Suppressor macrophage (primary cell): Measurements from ENCODE around the gene ZNF280B.
"Not testable (repeated sequence)": the region's sequence is repeated elsewhere in the genome, so short reads cannot be mapped to it uniquely, and the experiment has no call there.

Source experiments
- DNase-seq, 4 experiments: peaks; one replicate each; pipeline ENCODE4 v3.0.0-alpha.2; 2020 to 2022

The ZNF280B gene

DNA sequence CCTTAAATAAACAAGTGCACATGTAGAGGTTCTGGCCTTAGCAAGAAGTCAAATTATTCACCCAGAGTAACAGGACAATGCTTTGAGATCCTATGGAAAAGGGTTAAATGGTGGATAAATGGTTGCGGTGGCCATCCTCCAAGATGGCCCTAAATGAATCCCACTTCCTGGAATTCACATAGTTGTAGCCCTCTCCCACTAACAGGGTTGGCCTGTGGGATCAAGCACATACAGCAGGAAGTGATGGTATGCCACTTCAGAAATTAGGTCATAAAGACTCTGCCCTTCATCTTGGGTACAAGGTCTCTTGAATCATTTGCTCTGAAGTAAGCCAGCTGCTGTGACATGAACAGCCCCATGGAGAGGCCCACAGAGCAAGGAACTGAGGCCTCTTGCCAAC lies 1.8 kb downstream of the ZNF280B start:
- DNase-seq = no peak

DNA sequence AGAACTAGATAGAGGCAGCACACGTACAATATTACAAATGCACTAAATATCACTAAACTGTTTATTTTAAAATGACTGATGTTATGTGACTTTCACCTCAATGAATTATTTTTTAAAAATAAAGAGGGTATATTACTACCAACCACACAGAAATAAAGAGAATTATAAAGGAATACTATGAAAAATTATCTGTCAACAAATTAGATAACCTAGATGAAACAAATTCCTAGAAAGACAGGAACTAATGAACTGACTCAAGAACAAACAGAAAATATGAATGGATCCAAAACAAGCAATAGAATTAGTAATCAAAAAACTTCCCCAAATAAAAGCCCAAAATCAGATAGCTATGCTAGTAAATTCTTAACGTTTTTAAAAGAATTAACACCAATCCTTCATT lies 10.3 kb downstream of the ZNF280B start:
- no peak for DNase-seq

DNA sequence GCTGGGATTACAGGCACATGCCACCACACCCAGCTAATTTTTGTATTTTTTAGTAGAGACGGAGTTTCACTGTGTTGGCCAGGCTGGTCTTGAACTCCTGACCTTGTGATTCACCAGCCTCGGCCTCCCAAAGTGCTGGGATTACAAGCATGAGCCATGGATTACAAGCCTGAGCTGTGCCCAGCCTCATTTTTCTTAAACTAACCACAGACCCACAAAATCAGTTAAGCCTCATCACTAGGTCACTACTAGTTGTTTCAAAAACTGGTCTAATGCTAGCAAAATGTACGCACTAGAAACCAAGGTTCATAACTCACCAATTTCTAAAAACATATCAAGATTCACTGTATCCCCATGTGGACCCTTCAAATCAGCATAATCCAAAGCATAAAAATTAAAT lies 17.0 kb downstream of the ZNF280B start:
- not testable (repeated sequence) for DNase-seq

DNA sequence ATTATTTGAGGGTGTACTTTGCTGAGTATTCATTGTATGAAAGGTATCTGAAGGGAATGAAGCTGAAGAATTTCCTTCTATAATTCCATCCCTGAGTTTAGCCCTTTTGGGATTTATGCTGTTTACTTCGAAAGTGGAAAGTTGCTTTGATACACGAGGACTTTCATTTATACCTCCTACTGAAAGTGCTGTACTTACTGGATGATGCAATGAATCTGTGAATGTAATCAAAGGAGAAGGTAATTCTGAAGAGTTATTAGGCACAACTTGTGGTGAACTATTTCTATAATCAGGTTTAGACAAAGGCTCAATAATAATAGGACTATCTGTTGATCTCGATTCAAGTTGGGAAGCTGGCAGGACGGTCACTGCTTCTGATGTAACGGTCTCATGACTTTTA lies 19.8 kb downstream of the ZNF280B start:
- no peak for DNase-seq

DNA sequence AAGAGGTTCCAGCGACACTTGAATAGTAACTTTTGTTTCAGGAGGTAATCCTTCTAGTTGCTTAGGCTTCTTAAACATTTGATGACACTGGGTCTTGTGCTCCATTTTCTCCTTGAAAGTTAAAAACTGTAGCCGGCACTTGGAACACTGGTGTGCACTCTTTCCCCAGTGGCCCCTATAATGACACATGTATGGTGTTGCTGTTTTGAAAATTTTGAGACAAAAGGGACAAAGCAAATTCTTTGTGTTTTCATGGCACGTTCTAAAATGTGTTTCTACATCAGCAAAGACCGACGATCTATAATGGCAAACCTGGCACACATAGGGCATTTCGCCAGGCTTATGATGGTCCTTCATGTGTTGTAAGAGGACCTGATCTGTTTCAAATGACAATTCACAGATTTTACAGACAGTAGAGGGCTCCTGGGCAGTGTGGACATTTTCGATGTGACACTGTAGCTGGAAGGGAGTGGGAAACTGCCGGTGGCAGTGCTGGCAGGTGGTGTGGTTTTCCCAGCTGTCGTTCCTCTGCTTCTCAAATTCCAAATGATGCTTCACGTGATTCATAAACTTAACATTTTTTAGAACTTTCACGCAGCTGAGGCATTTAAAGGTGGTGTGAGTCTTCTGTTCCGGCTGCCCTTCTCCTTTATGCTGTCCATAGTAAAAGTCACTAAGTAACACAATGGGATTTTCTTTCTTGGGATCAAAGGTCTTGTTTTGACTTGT lies 20.5 kb downstream of the ZNF280B start:
- DNase-seq = no peak

DNA sequence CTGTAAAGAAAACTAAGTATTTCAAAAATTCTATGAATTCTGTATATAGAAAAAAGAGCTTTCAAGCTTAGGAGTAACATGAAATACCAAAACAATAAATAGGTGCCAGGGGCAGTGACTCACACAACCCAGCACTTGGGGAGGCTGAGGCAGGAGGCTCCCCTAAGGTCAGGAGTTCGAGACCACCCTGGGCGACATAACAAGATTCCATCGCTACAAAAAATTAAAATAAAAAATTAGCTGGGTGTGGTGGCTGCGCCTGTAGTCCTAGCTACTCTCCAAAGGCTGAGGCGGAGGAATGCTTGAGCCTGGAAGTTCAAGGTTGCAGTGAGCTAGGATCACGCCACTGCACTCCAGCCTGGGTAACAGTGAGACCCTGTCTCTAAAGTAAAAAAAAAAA lies 21.5 kb downstream of the ZNF280B start:
- no peak for DNase-seq

DNA sequence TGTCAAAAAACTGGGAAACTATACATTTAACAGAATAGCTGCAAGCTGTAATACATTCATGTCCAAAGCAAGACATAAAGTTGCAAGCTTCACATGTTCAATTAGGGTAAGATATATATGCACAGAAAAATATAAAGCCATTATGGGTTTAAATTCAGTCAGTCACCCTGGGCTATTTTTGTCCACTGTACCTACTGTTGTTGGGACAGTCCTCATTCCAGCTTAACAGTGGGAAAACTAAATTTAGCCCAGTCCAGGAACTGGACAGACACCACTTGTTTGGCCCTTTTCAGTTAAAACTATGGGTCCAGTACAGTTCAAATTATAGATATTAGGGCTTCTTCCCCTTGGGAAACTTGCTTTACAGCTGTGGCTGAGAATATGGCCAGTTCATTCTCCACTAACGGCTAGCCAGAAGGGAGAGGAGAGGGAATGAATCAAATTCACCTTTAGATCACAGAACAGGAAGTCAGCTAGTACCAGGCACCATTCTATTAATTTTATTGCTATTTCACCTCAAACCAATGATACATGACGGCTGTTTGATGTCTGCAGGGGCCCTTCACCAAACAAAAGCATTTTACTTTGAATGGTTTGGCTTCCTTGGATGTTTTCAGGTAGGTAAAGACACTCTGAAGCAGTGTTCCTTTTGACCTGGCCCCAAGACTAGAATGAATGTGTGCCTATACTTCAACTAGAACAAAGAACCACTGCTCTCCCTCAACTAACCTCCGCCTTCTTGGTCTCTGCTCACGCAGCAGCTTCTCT lies 22.2 kb downstream of the ZNF280B start:
- no peak for DNase-seq

DNA sequence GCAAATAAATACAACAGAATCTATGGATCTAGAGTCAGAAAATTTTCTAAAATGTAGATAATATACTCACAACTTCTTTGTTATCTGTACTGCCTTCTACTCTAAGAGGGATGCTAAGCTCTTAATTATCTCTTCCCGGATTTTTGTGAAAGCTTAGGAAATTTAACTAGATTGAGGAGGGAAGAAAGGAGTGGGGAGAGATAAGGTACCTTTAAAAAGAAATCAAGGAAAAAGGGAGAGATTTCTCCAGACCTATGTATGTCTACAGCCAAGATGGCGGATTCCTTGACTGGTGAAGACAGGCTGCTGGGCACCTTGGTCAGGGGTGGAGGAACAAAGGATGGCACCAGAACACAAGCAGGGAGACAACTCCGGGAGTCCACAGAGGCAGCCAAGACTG lies 23.0 kb downstream of the ZNF280B start:
- DNase-seq = no peak

DNA sequence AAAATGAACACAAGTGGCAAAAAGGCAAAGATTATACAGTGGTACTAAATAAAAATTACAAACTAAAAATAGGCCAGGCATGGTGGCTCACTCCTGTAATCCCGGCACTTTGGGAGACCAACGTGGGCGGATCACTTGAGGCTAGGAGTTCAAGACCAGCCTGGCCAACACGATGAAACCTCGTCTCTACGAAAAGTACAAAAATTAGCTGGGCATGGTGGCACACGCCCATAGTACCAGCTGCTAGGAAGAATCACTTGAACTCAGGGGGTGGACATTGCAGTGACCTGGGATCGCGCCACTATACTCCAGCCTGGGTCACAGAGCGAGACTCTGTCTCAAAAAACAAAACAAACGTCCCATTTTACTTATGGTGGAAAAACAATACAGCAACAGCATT lies 24.5 kb downstream of the ZNF280B start:
- DNase-seq = no peak

DNA sequence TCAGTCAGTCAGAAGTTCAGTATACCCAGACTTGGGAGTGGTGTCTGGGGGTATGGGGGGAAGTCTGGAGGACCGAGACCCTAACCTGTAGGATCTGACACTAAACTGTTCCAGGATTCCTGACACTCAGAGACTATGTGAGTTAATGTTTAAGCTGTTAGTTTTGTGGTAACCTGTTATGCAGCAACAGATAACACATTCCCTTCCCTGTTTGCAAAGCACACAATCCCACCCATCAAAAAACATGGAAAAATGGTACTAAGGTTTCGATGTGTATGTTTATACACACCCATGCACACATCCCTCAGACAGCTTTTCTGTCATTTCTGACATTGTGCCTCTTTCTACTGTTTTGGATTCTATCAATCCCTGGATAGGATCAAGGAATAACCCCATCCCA lies 27.6 kb downstream of the ZNF280B start:
- DNase-seq = no peak

DNA sequence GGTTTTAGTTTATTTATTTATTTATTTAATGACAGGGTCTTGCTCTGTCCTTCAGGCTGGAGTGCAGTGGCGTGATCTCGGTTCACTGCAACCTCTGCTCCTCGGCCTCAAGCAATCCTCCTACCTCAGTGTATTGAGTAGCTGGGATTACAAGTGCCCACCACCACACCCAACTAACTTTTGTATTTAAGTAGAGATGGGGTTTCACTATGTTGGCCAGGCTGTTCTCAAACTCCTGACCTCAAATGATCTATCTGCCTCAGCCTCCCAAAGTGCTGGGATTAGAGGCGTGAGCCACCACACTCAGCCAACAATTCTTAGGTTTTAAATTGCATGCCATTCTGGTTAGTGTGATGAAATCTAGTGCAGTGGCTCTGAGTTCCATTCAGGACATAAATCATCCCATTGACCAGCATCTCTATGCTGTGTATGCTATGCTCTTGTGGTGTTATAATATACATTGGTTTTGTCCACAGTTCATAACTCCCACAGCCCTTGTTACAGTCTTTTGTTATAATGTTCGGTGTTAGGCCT lies 28.5 kb downstream of the ZNF280B start:
- no peak for DNase-seq

DNA sequence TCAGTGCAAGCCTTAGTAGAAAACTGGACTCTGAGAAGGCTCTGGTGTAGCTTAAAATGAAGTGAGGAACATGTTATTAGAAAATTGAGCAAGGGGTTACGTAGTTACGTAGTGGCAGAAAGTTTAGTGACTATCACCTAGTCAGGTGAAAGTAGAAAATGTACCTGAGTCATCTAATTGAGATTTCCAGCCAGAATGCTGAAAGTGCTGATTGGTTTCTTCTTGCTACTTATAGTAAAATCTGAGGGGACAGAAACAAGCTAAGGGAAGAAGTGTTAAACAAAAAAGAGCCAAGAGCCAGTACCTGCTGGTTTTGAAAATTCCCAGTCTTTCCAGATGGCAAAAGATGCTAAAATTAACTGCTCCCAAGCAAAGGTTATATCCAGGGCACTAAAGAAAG lies 29.4 kb downstream of the ZNF280B start:
- DNase-seq = no peak

DNA sequence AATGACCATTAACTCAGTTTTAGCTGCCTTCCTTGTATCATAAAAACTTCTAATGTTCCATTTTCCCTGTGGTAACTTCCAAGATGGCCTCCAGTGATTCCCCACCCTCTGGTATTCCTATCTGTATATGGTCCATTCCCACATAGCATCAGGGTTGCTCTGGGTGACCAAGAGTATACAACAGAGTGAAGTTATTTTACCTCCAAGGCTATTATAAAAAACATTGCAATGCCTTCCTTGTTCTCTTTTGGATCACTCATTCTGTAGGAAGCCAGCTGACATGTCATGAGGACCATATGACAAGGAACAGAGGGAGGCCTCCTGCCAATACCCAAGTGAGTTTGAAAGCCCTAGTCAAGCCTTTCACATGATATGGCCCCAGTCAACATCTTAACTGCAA lies 30.1 kb downstream of the ZNF280B start:
- DNase-seq = peak in 3 of 4 experiments; percentile 16 to 37 (median 23)

DNA sequence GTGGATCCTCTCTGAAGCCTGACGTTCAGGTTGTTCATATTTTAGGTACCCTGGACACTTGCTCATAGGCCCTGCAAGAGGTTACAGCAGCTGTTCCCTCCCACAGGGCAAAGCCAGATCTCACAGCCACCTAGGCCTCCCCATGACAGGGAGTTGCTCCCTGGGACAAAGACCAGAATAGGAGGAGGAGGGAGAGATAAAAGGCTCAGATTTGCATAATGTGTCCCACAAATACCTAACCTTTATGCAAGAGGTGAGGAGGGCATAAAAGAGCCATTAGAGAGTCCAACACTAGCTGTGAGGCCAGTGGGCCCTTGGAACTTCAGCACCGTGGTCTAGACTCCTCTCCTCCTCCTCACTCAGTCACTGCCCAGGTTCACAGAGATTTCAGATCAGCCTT lies 33.8 kb downstream of the ZNF280B start:
- DNase-seq = no peak

DNA sequence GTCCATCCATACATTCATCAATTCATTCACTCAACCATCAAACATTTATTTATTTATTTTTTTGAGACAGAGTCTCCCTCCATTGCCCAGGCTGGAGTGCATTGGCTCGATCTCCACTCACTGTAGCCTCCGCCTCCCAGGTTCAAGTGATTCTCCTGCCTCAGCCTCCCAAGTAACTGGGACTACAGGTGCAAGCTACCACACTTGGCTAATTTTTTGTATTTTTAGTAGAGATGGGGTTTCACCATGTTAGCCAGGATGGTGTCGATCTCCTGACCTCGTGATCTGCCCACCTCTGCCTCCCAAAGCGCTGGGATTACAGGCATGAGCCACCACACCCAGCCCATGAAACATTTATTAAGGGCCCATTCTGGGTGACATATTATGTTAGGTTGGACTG lies 37.4 kb downstream of the ZNF280B start:
- not testable (repeated sequence) for DNase-seq

DNA sequence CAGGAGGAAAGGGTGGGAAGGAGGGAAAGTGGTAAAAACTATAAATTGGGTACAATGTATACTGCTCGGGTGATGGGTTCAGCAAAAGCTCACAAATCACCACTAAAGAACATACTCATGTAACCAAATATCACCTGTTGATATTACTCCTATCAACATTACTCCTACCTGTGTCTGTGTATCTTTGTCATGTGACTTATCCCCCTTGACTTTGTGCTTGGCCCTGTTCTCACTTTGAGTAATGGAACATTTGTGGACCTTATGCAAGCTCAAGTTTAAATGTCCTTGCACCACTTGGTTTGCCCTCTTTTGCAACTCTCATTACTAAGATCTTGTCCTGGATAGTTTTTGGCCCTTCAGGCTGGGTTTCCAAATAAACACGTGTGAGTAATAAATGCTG lies 39.0 kb downstream of the ZNF280B start:
- no peak for DNase-seq

DNA sequence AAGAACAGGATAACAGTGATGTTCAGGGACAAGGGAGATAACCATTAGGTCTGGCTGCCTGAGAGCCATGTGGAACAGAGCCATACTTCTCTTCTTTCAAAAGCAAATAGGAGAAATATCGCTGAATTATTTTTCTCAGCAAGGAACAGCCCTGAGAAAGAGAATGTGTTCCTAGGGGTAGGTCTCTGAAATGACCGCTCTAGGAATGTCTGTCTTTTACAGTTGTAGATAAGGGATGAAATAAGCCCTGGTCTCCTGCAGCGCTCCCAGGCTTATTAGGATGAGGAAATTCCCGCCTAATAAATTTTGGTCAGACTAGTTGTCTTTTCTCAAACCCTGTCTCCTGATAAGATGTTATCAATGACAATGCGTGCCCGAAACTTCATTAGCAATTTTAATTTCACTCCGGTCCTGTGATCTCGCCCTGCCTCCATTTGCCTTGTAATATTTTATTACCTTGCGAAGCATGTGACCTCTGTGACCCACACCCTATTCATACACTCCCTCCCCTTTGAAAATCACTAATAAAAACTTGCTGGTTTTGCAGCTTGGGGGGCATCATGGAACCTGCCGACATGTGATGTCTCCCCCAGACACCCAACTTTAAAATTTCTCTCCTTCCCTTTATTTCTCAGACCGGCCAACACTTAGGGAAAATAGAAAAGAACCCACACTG lies 39.6 kb downstream of the ZNF280B start:
- not testable (repeated sequence) for DNase-seq

DNA sequence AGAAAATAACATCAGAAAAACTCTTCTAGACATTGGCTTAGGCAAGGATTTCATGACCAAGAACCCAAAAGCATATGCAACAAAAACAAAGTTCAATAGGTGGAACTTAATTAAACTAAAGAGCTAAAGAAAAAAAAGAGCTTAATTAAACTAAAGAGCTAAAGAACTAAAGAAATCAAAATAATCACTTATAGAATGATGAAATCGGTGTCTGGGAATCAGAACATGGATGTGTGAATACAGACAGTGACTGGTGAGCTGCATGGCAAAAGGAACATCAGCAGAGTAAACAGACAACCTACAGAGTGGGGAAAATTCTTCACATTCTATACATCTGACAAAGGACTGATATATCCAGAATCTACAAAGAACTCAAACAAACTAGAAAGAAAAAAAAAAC lies 41.4 kb downstream of the ZNF280B start:
- DNase-seq = no peak

DNA sequence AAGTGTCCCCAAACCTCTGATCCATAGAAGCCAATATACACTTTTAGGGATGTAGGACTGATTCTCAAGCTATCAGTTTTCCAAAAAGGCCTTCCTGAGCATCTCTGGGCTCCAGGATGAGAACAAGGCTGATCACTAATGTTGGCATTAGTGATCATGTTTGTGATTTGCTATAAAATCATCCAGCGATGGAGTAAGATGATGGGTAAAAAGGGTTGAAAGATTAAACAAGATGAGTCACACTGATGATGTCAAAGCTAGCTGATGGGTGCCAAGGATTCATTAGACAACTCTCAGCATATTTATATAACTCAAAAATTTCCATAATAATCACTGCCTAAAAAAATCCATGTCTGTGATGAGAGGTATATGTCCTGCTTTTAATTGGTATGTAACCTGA lies 42.8 kb downstream of the ZNF280B start:
- no peak for DNase-seq

DNA sequence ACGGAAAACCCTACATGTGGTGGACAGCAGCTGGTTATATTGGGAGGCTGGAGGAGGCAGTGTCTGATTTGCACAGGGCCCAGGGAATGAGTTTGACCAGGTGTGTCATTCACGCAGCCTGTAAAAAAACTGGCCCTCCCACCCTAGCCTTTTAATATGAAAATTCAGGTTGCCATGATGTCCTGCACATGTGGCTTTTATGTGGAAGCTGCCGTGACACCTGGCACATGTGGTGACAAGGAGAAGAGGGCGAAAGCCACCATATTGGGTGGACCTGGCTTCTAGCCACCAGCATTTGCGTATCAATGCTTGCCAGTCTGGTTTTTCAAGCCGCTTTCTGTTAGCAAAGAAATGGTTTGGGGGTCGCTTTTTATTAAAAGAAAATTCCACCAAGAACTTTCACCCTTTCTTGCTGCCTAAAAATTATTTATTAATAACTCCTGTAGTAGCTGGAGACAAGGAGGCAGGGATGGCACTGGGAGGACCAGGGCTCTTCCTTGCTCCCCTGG lies 43.4 kb downstream of the ZNF280B start:
- DNase-seq = no peak

DNA sequence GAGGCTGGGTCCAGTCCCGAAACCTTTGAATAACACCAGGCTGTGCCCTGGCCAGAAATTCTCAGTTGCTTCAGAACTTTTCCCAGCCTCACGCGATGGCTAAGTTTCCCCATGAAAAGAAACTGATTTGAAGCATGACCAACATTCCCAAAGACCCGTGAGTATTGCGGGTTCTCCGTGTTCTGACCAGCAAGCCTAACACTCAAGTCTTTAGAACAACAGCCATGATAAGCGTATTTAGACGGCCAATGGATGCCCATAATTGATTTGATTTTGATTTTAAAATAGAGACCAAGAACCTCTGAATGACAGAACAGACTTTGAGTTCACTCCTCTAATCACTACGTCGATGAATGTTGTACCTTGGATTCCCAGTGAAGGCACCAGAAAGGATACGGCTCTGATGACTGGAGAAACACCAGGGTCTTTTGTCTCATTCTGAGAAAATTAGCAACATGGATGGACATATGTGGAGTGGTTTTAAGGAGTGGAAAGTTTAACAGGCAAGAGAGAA lies 43.9 kb downstream of the ZNF280B start:
- no peak for DNase-seq

DNA sequence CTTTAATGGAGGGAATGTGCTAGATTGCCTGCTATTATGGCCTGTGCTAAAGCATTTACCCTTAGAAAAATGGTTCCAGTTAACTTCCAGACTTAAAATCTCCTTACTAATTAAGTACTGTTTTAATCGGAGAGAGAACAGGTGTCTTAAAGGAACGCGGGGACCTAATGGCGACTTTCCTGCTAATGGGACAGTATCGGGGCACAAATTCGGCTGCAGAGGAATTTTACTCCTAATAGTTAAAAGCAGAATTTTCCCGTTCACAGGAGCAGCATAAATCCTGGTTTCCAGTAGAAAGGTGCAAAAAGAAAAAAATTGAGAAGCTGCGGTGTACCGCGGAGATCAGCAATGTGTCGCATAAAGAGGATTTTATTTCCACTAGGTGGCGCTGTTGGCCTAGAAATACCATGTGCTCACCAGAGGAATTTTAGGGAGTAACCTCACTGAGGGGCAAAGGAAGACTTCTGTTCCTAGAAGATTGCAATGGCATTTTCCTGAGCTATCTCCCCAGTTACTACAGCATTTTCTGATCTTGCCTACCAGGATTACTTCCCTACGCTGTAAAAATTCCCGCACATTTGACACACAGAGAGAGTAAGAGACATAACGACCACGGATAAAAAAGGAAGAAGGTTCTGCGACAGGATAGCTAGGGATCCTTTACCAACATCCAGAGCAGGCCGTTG lies 44.5 kb downstream of the ZNF280B start:
- peak; percentile 82 to 92 (median 86) for DNase-seq
